Measurements from ENCODE around the gene ALB.

Gene ALB

DNA sequence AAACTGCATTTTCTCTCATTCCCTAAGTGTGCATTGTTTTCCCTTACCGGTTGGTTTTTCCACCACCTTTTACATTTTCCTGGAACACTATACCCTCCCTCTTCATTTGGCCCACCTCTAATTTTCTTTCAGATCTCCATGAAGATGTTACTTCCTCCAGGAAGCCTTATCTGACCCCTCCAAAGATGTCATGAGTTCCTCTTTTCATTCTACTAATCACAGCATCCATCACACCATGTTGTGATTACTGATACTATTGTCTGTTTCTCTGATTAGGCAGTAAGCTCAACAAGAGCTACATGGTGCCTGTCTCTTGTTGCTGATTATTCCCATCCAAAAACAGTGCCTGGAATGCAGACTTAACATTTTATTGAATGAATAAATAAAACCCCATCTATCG lies 29.1 kb downstream of the ALB start:
- Histone ChIP-seq H3K36me3 (ENCODE audit: insufficient read depth, low read length) (no peaks in the 10 kb centered on the region), H3K9me2 (ENCODE audit: low read depth, low read length) (no peaks in the 10 kb centered on the region), H3K4me2 (ENCODE audit: low read length) (no peak overlapping the region), H2AFZ (ENCODE audit: low read length) (no peak overlapping the region), H3F3A (ENCODE audit: insufficient read depth, low read length) (no peaks in the 10 kb centered on the region), H3K9me3 (ENCODE audit: low read length) (no peaks in the 10 kb centered on the region), H3K79me2 (ENCODE audit: insufficient read depth, low read length) (no peaks in the 10 kb centered on the region), H3K4me1 (ENCODE audit: insufficient read depth, low read length, severe bottlenecking) (no peaks in the 10 kb centered on the region), H4K20me1 (ENCODE audit: insufficient read depth, low read length) (no peaks in the 10 kb centered on the region), H3K27ac (ENCODE audit: low read depth, low read length, poor library complexity, severe bottlenecking) (no peak overlapping the region), H3K27me3 (ENCODE audit: insufficient read depth, low read length) (no peaks in the 10 kb centered on the region), H3K4me3 (ENCODE audit: low read depth, low read length, poor library complexity, severe bottlenecking) (no peak overlapping the region), H3K9ac (ENCODE audit: low read length) (no peak overlapping the region)
- TF ChIP-seq, protein P1, sequence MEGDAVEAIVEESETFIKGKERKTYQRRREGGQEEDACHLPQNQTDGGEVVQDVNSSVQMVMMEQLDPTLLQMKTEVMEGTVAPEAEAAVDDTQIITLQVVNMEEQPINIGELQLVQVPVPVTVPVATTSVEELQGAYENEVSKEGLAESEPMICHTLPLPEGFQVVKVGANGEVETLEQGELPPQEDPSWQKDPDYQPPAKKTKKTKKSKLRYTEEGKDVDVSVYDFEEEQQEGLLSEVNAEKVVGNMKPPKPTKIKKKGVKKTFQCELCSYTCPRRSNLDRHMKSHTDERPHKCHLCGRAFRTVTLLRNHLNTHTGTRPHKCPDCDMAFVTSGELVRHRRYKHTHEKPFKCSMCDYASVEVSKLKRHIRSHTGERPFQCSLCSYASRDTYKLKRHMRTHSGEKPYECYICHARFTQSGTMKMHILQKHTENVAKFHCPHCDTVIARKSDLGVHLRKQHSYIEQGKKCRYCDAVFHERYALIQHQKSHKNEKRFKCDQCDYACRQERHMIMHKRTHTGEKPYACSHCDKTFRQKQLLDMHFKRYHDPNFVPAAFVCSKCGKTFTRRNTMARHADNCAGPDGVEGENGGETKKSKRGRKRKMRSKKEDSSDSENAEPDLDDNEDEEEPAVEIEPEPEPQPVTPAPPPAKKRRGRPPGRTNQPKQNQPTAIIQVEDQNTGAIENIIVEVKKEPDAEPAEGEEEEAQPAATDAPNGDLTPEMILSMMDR (IDR thresholded peaks at IDR 0.05; ENCODE audit: low read length): no peak
- no peak for TF ChIP-seq EZH2 (IDR thresholded peaks at IDR 0.05; ENCODE audit: borderline replicate concordance, low read length)

DNA sequence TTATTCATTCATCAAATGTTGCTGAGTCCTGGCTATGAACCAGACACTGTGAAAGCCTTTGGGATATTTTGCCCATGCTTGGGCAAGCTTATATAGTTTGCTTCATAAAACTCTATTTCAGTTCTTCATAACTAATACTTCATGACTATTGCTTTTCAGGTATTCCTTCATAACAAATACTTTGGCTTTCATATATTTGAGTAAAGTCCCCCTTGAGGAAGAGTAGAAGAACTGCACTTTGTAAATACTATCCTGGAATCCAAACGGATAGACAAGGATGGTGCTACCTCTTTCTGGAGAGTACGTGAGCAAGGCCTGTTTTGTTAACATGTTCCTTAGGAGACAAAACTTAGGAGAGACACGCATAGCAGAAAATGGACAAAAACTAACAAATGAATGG lies 30.2 kb downstream of the ALB start:
- H3F3A ChIP-seq (ENCODE audit: insufficient read depth, low read length): no peaks in the 10 kb centered on the region
- no peaks in the 10 kb centered on the region for H3K27me3 ChIP-seq (ENCODE audit: insufficient read depth, low read length)
- no peak overlapping the region for H3K9ac ChIP-seq (ENCODE audit: low read length)
- no peaks in the 10 kb centered on the region for H3K79me2 ChIP-seq (ENCODE audit: insufficient read depth, low read length)
- H3K9me3 ChIP-seq (ENCODE audit: low read length): no peaks in the 10 kb centered on the region
- H3K4me1 ChIP-seq (ENCODE audit: insufficient read depth, low read length, severe bottlenecking): no peaks in the 10 kb centered on the region
- H4K20me1 ChIP-seq (ENCODE audit: insufficient read depth, low read length): no peaks in the 10 kb centered on the region
- no peak for TF ChIP-seq EZH2 (IDR thresholded peaks at IDR 0.05; ENCODE audit: borderline replicate concordance, low read length)
- TF ChIP-seq, protein P1 (IDR thresholded peaks at IDR 0.05; ENCODE audit: low read length): peak; percentile 69
- H3K4me2 ChIP-seq (ENCODE audit: low read length): no peak overlapping the region
- H3K27ac ChIP-seq (ENCODE audit: low read depth, low read length, poor library complexity, severe bottlenecking): no peak overlapping the region
- no peaks in the 10 kb centered on the region for H3K9me2 ChIP-seq (ENCODE audit: low read depth, low read length)
- no peaks in the 10 kb centered on the region for H3K36me3 ChIP-seq (ENCODE audit: insufficient read depth, low read length)
- H3K4me3 ChIP-seq (ENCODE audit: low read depth, low read length, poor library complexity, severe bottlenecking): no peak overlapping the region
- H2AFZ ChIP-seq (ENCODE audit: low read length): no peak overlapping the region

DNA sequence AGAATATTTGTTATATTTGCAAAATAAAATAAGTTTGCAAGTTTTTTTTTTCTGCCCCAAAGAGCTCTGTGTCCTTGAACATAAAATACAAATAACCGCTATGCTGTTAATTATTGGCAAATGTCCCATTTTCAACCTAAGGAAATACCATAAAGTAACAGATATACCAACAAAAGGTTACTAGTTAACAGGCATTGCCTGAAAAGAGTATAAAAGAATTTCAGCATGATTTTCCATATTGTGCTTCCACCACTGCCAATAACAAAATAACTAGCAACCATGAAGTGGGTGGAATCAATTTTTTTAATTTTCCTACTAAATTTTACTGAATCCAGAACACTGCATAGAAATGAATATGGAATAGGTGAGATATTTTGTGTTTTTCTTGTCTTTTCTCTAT lies 31.9 kb downstream of the ALB start, which contains the start of gene AFP:
AFP (plus strand) TSS at position 238 of the 400 bp plus-strand sequence; CDS start at position 280, 42 bp downstream.
- no peaks in the 10 kb centered on the region for H3K9me3 ChIP-seq (ENCODE audit: low read length)
- no peak within 1 kb of the TSS for H2AFZ ChIP-seq (ENCODE audit: low read length)
- H3K4me1 ChIP-seq (ENCODE audit: insufficient read depth, low read length, severe bottlenecking): no peaks in the 10 kb centered on the region
- no peak for TF ChIP-seq EZH2 (IDR thresholded peaks at IDR 0.05; ENCODE audit: borderline replicate concordance, low read length)
- TF ChIP-seq, protein P1 (IDR thresholded peaks at IDR 0.05; ENCODE audit: low read length): no peak
- no peaks in the 10 kb centered on the region for H3K36me3 ChIP-seq (ENCODE audit: insufficient read depth, low read length)
- no peaks in the 10 kb centered on the region for H3K27me3 ChIP-seq (ENCODE audit: insufficient read depth, low read length)
- no peak within 1 kb of the TSS for H3K4me2 ChIP-seq (ENCODE audit: low read length)
- no peaks in the 10 kb centered on the region for H3F3A ChIP-seq (ENCODE audit: insufficient read depth, low read length)
- H3K4me3 ChIP-seq (ENCODE audit: low read depth, low read length, poor library complexity, severe bottlenecking): no peak within 1 kb of the TSS
- no peaks in the 10 kb centered on the region for H3K79me2 ChIP-seq (ENCODE audit: insufficient read depth, low read length)
- H4K20me1 ChIP-seq (ENCODE audit: insufficient read depth, low read length): no peaks in the 10 kb centered on the region
- no peak within 1 kb of the TSS for H3K9ac ChIP-seq (ENCODE audit: low read length)
- no peak within 1 kb of the TSS for H3K27ac ChIP-seq (ENCODE audit: low read depth, low read length, poor library complexity, severe bottlenecking)
- H3K9me2 ChIP-seq (ENCODE audit: low read depth, low read length): no peaks in the 10 kb centered on the region
